Smooth muscle cell (in vitro differentiated cells): ENCODE measurements around the gene NT5C1A. TPM values are rescaled to one million over a fixed set of nuclear protein-coding genes. Genes with fewer than 3 reads are reported as not detected.

Experiments used
- DNase-seq: peaks from one replicate; lab custom pipeline; 2025; ENCODE audit not compliant: unreplicated experiment; lab: John Stamatoyannopoulos, UW
- H2AFZ ChIP-seq: fragments of 200-600 bp; sonication (generic); 2 replicates; pipeline ENCODE4 v1.6.0; 2016; ENCODE audit warnings: antibody characterized with exemption, low read depth, mild to moderate bottlenecking
- H3F3A ChIP-seq: fragments of 200-600 bp; sonication (generic); 2 replicates; pipeline ENCODE4 v1.6.0; 2017; ENCODE audit warnings: antibody characterized with exemption, low read depth
- H3K27ac ChIP-seq: fragments of 200-600 bp; sonication (generic); 2 replicates; pipeline ENCODE4 v1.5.1; 2016; ENCODE audit warnings: low read depth, mild to moderate bottlenecking
- H3K27me3 ChIP-seq: fragments of 200-600 bp; sonication (generic); 2 replicates; pipeline ENCODE4 v1.6.1; 2016; ENCODE audit warnings: low read depth, mild to moderate bottlenecking
- H3K36me3 ChIP-seq: fragments of 200-600 bp; sonication (generic); 2 replicates; pipeline ENCODE4 v1.5.1; 2016; ENCODE audit warnings: low read depth
- H3K4me1 ChIP-seq: fragments of 200-600 bp; sonication (generic); 2 replicates; pipeline ENCODE4 v1.5.1; 2016; ENCODE audit warnings: low read depth
- H3K4me2 ChIP-seq: fragments of 200-600 bp; sonication (generic); 2 replicates; pipeline ENCODE4 v1.6.0; 2016; ENCODE audit warnings: mild to moderate bottlenecking
- H3K4me3 ChIP-seq: fragments of 200-600 bp; sonication (generic); 2 replicates; pipeline ENCODE4 v1.5.1; 2016; ENCODE audit warnings: mild to moderate bottlenecking
- H3K79me2 ChIP-seq: fragments of 200-600 bp; sonication (generic); 2 replicates; pipeline ENCODE4 v1.6.0; 2016; ENCODE audit warnings: low read depth, mild to moderate bottlenecking
- H3K9ac ChIP-seq: fragments of 200-600 bp; sonication (generic); 2 replicates; pipeline ENCODE4 v1.6.0; 2016; ENCODE audit warnings: low read depth
- H3K9me3 ChIP-seq: fragments of 200-600 bp; sonication (generic); replicated peaks from 2 replicates; pipeline ENCODE4 v1.5.1; 2016; ENCODE audit warnings: low read depth
- H4K20me1 ChIP-seq: fragments of 200-600 bp; sonication (generic); 2 replicates; pipeline ENCODE4 v1.6.0; 2016; ENCODE audit warnings: low read depth
- WGBS: methylation state at CpG from one replicate; pipeline ENCODE4 v1.1.7; 2016; ENCODE audit warnings: low lambda C conversion rate; 5-methylcytosine and 5-hydroxymethylcytosine counted together
- polyA plus RNA-seq: library from polyadenylated mRNA; unstranded; fragments of >200 nt; fragmentation: Nextera tagmentation; extraction: Ambion mirVana; gene quantifications from 2 replicates; pipeline ENCODE4 v1.2.1, GENCODE V29; 2016
- total RNA-seq: library from RNA; depleted of rRNA; stranded (reverse); fragments of >200 nt; gene quantifications from 2 replicates; pipeline ENCODE4 v1.2.3, GENCODE V29; 2014
- TF ChIP-seq, protein P1 (sequence below): fragments of 200-600 bp; sonication (generic); IDR thresholded peaks from 2 replicates; pipeline ENCODE4 v1.5.1; 2017; ENCODE audit warnings: borderline replicate concordance, mild to moderate bottlenecking, antibody characterized with exemption; ENCODE audit not compliant: insufficient read depth, poor library complexity, severe bottlenecking

The NT5C1A gene
- total and polyA plus RNA-seq, 2 experiments from 2014 or later, result not detected

DNA sequence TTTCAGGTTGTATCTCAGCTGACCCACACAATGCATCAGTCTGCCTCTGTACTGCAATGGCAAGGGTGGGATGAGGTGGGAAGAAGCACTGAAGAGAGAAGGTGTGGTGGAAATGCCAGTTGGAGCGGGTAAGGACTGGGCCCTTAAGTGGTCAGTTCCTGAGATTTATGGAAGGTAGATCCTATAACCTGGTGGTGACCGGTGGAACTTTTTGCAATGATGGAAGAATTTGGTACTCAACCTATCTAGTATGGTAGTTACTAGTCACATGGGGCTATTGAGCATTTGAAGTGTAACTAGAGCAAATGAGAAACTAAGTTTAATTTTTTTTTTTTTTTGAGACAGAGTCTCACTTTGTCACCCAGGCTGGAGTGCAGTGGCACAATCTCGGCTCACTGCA is 27.5 kb upstream of the NT5C1A start:
- no peaks in the 10 kb centered on the region for H4K20me1 ChIP-seq
- H2AFZ ChIP-seq, result no peak overlapping the region
- WGBS, result 87% methylated on average over 3 of the region's 3 CpGs
- H3K9ac ChIP-seq, result no peak overlapping the region
- H3K9me3 ChIP-seq, result no peaks in the 10 kb centered on the region
- DNase-seq, result no peak
- no peaks in the 10 kb centered on the region for H3K79me2 ChIP-seq
- no peaks in the 10 kb centered on the region for H3K36me3 ChIP-seq
- H3K27me3 ChIP-seq, result peaks cover 80% of the 10 kb centered on the region
- TF ChIP-seq, protein P1, sequence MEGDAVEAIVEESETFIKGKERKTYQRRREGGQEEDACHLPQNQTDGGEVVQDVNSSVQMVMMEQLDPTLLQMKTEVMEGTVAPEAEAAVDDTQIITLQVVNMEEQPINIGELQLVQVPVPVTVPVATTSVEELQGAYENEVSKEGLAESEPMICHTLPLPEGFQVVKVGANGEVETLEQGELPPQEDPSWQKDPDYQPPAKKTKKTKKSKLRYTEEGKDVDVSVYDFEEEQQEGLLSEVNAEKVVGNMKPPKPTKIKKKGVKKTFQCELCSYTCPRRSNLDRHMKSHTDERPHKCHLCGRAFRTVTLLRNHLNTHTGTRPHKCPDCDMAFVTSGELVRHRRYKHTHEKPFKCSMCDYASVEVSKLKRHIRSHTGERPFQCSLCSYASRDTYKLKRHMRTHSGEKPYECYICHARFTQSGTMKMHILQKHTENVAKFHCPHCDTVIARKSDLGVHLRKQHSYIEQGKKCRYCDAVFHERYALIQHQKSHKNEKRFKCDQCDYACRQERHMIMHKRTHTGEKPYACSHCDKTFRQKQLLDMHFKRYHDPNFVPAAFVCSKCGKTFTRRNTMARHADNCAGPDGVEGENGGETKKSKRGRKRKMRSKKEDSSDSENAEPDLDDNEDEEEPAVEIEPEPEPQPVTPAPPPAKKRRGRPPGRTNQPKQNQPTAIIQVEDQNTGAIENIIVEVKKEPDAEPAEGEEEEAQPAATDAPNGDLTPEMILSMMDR, result no peak
- H3K27ac ChIP-seq, result no peak overlapping the region
- no peak overlapping the region for H3K4me3 ChIP-seq
- H3K4me1 ChIP-seq, result peaks cover 8% of the 10 kb centered on the region
- H3F3A ChIP-seq, result no peaks in the 10 kb centered on the region
- no peak overlapping the region for H3K4me2 ChIP-seq

- H3K4me1 ChIP-seq, result peaks cover 8% of the 10 kb centered on the region
- 80% methylated on average over 4 of the region's 4 CpGs for WGBS
- H4K20me1 ChIP-seq, result no peaks in the 10 kb centered on the region
- H3F3A ChIP-seq, result no peaks in the 10 kb centered on the region
- no peaks in the 10 kb centered on the region for H3K9me3 ChIP-seq
- no peak overlapping the region for H3K4me2 ChIP-seq
- H3K9ac ChIP-seq, result no peak overlapping the region
- no peak overlapping the region for H3K27ac ChIP-seq
- no peak overlapping the region for H2AFZ ChIP-seq
- no peaks in the 10 kb centered on the region for H3K79me2 ChIP-seq
- H3K27me3 ChIP-seq, result peaks cover 87% of the 10 kb centered on the region
- no peaks in the 10 kb centered on the region for H3K36me3 ChIP-seq
- TF ChIP-seq, protein P1, result no peak
- DNase-seq, result no peak
- no peak overlapping the region for H3K4me3 ChIP-seq
These were observed 26.7 kb upstream of the NT5C1A start for GRCh38 chr1:39698568-39698967.

DNA sequence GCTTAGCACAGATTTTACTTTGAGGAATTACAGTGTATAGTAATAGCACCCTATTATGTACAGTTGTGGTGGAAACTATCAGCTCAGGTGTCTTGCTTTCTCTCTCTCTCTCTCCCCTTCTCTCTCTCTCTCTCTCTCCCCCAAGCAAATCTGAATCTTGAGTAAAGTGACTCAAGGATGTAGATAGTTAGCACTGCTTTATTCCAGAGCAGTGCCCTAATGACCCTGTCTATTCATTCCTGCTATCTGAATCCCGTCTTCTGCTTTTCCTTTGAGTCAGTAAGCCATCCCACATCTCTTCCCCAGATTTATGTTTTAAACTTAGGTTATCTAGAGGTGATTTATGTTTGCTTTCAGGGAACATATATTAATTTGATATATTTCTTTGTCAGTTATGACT is 24.5 kb upstream of the NT5C1A start:
- peaks cover 94% of the 10 kb centered on the region for H3K27me3 ChIP-seq
- no peak overlapping the region for H3K27ac ChIP-seq
- no peak overlapping the region for H3K4me2 ChIP-seq
- H3K9me3 ChIP-seq, result no peaks in the 10 kb centered on the region
- no peaks in the 10 kb centered on the region for H3K79me2 ChIP-seq
- H3K4me3 ChIP-seq, result no peak overlapping the region
- H3K9ac ChIP-seq, result no peak overlapping the region
- WGBS, result 35% methylated on average over 1 of the region's 1 CpG
- TF ChIP-seq, protein P1, result no peak
- no peaks in the 10 kb centered on the region for H3K36me3 ChIP-seq
- no peak for DNase-seq
- no peaks in the 10 kb centered on the region for H4K20me1 ChIP-seq
- no peaks in the 10 kb centered on the region for H3F3A ChIP-seq
- peaks cover 11% of the 10 kb centered on the region for H3K4me1 ChIP-seq
- H2AFZ ChIP-seq, result no peak overlapping the region

DNA sequence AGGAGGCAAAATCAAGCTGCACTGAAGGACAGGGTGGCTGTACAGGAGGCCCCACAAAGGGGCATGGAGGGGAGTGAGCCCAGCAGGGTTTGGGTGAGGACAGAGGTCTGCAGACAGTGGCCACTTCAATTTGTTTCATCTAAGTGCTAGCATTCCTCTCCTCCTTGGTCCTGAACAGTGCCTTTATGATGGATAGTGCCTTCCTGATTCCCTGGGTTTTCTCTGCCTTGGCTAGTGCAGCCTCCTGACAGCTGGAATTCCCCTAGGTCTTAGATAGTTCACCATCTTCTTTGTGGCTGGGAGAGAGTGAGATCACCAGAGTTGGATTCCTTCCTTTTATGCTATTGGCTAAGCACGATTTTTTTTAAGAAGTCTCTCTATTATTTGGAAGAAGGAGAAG is 23.1 kb upstream of the NT5C1A start:
- no peak overlapping the region for H2AFZ ChIP-seq
- TF ChIP-seq, protein P1, result no peak
- no peaks in the 10 kb centered on the region for H4K20me1 ChIP-seq
- peaks cover 7% of the 10 kb centered on the region for H3K4me1 ChIP-seq
- no peaks in the 10 kb centered on the region for H3K36me3 ChIP-seq
- no peak for DNase-seq
- WGBS, result 25% methylated on average over 1 of the region's 1 CpG
- no peak overlapping the region for H3K4me3 ChIP-seq
- no peaks in the 10 kb centered on the region for H3K79me2 ChIP-seq
- H3K9me3 ChIP-seq, result no peaks in the 10 kb centered on the region
- H3K4me2 ChIP-seq, result no peak overlapping the region
- H3K9ac ChIP-seq, result no peak overlapping the region
- H3F3A ChIP-seq, result no peaks in the 10 kb centered on the region
- peaks cover 99% of the 10 kb centered on the region for H3K27me3 ChIP-seq
- H3K27ac ChIP-seq, result no peak overlapping the region
